Left hindlimb (tissue), 1 donor: ENCODE data around the gene CTSF.
"Not testable (repeated sequence)": the region's sequence is repeated elsewhere in the genome, so short reads cannot be mapped to it uniquely, and the experiment has no call there.

Experiments
- DNase-seq: peaks from one replicate; pipeline ENCODE4 v3.0.0-alpha.2; 2018

Gene CTSF

DNA sequence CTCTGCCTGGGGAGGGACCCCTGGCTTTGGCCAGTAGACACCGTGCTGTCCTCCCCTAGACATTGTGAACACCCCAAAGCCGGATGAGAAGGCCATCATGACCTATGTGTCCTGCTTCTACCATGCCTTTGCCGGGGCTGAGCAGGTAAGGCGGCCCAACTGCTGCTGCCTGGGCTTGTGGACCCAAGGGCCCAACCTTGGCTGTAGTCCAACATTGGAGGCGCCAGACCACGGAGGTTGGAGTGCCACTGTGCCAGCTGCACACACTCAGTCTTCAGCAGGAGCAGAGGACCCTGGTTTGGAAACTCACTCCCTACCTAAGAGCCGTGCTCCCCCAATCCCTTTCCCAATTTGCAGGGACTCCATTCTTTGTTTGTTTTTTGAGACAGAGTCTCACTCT lies 12.3 kb downstream of the CTSF start:
- no peak for DNase-seq

DNA sequence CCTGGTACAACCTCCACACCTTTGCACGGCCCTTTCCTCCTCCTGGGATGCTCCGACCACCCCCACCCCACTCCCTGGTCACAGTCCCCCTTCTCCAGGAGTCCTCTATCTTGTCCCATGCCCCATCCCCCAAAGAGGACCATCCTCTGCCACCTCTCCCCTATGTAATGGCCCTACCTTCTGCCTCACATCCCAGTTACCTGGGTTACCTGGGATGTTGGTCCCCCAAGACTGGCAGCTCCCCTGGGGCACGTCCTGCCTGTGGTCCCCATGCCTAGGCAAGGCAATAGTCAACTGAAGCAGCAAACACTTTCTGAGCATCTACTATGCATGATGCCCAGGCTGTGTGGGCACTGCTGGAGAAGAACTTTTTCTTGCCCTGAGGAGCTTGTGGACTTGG lies 13.0 kb downstream of the CTSF start:
- DNase-seq, result no peak

DNA sequence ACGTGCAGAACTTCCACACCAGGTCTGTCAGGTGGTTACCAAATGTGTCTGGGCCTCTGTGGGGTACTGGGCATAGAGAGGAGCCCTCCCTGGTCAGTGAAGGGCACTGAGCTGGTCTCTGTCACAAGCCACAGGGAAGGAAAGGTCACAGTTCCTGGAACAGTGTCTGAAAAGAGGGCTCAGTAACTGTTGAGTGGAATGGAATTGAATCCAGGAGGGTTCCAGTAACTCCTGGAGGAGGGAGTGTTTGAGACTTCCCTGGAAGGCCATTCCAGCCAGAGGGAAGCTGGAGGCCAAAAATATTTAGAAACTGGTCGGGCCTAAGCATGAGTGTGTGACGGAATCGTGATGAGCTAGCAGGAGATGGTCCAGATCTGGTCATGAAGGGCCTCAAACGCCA lies 13.8 kb downstream of the CTSF start:
- no peak for DNase-seq

DNA sequence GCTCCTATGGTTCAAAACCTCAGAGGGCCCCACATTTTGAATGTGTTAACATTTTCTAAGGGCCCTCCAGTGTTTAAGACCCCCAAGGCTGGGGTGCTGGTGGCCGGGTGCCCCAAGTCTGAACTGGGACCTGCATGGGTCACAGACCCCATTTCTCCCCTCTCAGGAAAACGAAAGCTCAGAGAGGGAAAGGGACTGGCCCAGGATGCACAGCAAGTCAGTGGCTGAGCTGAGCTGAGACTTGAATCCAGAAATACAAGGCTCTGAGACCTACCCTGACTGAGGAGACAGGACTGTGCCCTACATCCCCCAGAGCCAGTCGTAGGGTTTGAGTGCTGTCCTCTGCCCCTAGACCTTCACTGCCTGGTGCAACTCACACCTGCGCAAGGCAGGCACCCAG lies 17.5 kb downstream of the CTSF start:
- DNase-seq, result no peak

DNA sequence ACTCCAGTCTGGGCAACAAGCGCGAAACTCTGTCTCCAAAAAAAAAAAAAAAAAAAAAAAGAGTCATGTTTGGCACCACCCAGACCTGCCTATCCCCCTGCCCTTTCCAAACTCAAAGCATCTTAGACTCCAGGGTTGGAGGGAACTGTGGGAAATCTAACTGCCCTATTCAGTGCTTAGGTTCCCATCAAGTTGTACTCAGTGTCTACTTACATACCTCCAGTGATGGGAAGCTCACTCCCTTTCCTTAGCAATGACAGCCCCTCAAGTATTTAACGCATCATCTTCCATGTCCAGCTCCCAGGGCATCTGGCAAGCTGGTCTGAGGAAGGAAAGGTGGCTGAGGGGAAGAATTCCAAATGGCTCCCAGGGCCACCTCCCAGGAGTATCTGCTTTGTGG lies 18.7 kb downstream of the CTSF start:
- DNase-seq, result no peak

DNA sequence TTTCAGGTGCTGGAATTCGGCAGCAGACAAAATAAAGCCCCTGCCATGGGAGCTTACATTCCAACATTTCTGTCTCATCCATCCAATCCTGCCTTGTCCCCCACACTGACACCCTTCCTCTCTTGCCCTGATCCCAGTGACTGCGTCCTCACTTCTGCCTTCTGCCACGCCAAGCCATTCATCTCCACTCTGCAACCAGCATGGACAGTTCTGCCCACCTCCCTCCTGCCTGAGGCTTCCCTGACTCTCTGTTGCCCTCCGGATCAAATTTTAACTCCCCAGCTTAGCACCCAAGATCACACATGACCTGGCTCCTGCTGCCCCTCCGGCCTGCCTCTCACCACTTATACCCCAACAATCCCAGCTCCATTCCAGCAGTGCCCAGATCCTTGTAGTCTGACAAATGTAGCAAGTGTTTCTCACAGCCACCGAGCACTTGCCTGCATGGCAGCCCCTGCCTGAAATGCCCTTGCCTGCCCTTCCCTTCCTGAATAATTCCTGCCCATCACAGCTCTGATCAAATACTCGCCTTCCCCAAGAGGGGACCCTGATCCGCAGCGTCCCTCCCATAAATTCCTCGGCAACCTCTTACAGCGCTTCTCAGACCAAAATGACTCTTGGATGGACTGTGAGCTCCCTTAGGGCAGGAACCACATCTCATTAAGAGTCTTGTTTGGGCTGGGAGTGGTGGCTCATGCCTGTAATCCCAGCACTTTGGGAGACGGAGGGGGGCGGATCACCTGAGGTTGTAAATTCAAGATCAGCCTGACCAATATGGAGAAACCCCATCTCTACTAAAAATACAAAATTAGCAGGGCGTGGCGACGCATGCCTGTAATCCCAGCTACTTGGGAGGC lies 19.4 kb downstream of the CTSF start:
- DNase-seq, result no peak

DNA sequence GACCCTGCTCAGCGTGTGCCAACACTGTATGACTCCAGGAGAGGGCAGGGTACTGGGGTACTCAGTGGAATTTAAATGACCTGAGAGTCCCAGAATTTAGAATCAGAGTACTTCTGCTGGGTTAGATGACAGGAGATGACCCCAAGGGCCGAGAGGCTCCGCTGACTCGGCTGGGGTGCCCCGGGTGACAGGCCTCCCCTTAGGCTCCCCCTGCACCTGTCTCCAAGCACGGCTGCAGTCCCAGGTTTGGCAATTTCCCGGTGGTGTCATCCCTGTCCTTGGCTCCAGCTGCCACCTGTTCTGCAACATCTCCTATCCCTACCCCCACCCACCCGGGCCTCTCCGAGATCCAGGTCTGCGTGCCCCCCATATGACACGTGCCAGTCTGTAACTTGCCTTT lies 20.4 kb downstream of the CTSF start:
- DNase-seq, result no peak

DNA sequence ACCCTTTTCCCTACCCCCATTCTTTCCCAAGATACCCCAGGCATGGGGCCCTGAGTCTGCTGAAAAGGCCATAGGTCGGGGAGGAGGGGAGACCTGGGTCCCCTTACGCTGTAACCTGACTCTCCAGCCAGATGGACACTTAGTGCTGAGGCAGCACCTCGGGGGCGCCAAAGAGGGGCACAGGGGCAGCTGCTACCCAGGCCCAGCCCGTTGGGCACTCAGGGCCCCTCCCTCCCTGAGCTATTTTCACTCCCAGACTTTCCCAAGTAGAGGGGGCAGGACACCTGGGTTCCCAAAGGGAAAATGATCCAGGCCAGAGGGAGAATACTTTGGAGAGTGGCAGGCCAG lies 20.8 kb downstream of the CTSF start:
- no peak for DNase-seq

DNA sequence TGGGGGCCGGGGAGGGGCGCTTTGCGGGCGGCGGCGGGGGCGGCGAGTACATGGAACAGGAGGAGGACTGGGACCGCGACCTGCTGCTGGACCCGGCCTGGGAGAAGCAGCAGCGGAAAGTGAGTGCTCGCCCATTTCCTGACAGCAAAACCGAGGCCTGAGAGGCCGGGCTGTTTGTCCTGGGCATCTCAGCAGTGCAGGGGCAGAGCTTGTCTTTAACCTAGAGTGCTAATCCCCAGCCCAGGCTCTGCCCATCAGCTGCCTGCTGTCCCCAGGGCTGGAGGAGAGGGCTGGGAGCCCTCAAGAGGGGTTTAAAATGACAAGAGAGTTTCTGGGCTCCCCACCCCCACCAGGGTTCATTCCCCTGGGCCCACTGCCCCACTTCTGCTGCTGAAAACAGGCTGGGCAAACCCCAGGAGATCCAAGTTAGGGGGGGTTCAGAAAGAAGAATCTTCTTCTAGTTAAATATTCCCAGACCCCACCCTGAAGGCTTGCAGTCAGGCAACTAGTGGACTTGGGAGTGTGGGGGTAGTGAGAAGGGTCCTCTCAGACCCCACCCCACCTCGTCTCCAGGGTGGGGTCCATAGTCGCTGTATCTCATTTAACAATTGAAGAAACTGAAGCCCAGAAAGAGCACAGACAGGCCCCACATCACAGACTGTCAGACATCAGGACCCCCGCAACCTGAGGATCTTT lies 21.3 kb downstream of the CTSF start:
- DNase-seq, result no peak

DNA sequence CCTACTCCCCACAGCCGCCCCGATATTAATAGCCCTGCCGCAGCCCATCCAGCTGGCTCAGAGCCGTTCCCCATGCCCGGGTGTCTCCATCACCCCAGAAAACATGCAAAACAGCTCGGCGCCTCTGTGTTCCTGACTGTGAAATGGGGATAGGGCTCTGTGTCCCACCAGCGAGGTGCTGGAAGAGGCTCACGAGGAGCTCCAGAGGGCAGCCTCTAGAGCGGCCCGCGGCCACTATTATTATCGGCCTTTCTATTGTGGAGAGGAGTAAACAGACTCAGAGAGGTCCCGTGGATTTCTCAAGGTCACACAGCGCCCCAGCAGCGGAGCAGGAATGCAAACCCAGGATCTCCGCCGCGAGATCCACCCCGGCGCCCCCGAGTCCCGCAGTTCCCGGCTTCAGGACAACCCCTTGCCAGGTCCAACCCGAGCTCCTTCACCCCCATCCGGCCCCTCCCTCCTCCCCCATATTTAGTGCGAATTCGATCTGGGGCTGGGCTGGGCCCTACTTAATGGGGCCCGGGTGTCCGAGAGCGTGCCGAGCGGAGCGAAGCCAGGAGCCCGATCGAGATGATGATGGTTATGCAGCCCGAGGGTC lies 21.9 kb downstream of the CTSF start, which contains the start of gene ACTN3:
ACTN3 (plus strand) TSS at position 536 of the 598 bp plus-strand sequence; CDS start at position 571, 35 bp downstream.
- peak; percentile 73 for DNase-seq

DNA sequence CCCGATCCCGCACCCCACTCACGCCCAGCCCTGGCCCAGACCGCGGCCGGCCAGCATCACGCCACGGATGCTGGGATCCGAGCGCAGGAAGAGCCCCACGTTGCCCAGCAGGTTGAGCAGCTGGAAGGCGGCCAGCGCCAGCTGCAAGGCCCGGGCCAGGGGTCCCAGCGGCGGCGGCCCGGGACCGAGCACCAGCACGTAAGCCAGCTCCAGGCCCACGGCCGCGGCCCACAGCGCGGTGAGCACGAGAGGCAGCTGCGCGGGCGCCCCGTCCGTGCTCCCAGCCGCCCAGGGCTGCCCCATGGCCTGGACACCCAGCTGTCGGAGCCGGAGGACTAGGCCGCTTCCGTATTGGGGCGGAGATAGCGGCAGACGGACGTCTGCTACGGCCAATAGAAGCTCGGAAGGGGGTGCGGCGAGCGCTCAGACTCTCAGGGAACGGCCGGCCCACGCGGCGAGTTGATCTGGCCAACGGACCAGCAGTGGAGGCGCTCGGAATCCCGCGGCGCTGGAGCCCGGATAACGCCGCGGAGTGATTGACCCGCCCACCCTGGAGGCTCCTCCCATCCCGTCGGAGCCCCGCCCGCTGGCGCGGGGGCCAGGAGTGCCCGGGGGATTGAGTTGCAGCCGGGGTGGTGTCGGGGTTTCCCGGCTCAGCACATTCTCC lies 22.6 kb downstream of the CTSF start, which contains the start of gene ZDHHC24:
ZDHHC24 (minus strand) TSS at position 348 of the 667 bp plus-strand sequence; CDS start at position 303, 45 bp downstream.
- peak; percentile 95 for DNase-seq

DNA sequence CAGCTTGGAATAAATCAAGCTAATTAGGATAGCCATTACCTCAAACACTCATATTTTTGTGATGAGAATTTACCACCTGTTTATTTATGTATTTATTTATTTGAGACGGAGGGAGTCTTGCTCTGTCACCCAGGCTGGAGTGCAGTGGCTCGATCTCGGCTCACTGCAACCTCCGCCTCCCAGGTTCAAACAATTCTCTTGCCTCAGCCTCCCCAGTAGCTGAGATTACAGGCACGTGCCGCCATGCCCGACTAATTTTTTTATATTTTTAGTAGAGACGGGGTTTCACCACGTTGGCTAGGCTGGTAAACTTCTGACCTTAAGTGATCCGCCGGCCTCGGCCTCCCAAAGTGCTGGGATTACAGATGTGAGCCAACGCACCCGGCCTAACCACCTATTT lies 23.5 kb downstream of the CTSF start:
- not testable (repeated sequence) for DNase-seq

DNA sequence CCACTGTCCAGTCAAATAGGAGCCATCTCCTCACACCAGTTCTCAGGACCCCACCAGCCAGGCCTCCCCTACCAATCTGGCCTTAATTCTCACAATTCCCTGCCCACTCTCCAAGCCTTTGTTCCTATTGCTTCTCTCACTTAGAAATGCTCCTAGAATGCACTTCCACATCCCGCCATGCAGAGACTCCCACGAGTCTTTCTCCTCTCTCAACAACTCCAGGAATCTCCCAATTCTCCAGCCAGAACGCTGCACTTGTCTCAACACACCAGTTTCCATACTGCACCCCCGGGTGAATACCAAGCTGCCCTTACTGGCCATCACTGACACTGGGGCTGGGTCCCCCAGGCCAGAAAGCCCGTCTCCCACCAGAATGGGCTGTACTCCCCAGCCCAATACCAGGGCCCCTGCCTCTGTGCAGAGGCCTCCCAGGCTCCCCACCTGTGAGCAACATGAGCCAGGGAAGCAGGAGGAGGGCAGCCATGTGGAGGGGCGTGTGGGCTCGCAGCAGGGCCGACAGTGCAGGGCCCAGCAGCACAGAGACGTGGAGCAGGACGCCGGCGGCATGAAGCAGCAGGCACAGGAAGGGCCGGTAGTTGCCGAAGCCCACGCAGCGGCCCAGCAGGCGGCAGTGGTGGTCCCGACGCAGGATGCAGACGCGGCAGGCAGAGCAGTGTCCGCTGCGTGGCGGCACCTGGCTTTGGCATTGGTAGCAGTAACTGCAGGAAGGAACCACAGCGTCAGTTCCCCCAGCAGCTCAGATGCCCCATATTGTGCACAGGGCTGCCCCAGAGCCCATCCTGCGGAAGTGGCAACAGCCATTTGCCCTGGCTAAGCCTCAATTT lies 24.9 kb downstream of the CTSF start:
- DNase-seq, result peak; percentile 77

DNA sequence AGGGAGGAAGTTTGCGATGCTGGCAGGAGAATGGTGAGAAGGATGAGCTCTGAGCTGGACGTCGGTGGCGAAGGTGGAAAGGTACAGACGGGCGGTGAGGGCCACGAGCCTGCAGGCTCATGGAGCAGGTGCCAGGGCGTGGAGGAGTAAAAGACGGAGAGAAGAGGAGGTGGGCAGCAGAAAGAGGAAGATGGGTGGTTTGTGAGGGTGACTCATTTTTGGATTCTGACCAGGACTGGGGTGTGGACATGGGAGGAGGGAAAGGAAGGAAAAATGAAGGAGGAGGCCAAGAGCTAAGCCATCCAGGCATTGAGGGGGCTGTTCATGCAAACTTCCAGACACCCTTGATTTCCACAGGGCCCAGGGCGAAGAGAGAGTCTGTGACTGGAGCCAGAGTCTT lies 26.0 kb downstream of the CTSF start:
- DNase-seq, result no peak

DNA sequence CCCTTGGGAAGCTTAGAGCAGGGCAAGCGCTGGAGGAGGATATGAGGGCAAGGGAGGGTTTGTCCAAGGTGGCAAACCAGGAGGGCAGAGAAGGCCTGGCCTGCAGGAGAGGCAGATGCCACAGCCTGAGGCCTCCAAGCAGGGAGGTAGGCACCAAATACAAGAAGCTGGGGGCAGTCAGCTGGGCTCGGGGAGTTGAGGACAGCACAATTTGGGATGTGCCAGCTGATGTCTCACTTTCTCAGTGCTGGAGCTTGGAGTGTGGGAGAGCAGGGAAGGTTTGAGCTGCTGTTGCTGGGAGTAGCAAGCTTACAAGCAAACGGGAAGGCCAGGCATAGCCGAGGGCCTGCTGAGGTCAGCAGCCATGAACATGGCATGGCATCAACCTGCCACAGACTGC lies 26.5 kb downstream of the CTSF start:
- no peak for DNase-seq

DNA sequence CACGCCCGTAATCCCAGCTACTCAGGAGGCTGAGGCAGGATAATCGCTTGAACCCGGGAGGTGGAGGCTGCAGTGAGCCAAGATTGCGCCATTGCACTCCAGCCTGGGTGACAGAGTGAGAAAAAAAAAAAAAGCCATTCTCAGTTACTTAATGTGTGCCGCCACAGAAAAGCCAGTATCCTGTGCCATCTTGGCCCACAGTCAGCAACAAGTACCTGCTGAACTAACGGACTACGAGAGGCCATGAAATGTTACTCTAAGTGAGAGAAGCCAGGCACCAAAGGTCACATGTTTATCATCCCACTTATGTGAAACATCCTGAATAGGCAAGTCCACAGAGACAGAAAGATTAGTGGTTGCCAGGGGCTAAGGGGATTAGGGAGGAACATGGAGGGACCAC lies 27.8 kb downstream of the CTSF start:
- not testable (repeated sequence) for DNase-seq

DNA sequence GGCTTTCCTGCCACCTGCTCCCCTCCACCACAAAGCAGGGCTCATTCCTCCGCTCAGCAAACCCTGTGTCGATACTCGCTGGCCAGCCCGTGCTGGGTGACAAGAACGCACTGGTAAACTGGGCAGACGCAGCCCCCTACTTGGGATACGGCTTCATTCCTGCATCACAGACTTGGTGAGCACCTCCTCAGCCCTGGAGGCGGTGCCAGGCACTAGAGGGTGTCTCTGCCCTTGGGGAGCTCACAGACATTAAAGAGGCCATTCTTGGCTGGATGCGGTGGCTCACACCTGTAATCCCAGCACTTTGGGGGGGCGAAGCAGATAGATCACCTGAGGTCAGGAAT lies 28.6 kb downstream of the CTSF start:
- DNase-seq, result no peak

DNA sequence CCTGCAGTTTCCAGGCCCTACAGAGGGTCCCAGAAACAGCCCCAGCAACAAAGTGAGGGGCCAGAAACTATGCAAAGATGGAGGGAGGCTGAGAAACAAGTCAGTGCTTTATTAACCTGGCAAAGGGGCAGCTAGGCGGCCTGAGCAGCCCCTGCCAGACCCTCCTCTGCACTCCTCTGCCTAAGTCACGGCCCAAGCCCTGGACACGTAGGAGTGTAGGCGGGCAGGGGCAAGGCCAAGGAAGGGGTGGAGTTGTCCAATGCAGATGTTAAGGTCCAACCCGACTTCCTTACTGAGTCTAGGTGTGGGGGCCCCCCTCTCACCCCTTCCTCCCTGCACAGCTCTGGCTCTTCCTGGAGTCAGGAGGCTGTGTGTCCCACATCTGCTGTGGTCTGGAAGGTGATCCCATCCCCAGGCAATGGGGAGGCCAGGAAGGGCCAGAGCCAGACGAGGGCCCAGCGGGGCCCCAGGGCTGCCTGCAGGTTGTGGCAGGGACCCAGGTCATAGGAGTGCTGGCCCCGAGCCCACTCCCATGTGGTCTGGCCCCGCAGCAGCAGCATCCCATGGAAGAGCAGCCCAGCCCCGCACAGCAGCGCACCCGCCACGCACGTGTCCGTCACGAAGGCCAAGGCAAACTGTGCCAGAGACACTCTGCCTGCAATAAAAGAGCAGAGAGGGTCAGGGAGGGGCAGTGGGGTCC lies 29.1 kb downstream of the CTSF start:
- DNase-seq, result no peak

DNA sequence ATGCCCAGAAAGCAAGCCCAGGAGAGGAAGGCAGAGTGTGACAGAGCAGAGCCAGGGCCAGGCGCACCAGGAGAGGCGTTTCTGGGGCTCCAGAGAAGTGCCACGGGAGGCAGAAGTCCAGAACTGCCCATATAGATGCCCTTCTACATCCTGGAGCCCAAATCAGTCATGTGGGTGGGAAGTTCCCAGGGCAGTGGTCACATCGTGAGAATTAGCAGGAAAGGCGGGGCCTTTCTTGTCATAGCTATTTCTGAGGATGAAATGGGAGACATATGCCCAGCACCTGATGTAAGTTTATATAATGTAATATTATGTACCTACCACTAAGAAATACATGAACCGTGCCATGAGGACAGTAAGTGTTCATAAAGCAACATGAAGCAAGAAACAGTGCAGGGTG lies 35.6 kb downstream of the CTSF start:
- DNase-seq, result no peak

DNA sequence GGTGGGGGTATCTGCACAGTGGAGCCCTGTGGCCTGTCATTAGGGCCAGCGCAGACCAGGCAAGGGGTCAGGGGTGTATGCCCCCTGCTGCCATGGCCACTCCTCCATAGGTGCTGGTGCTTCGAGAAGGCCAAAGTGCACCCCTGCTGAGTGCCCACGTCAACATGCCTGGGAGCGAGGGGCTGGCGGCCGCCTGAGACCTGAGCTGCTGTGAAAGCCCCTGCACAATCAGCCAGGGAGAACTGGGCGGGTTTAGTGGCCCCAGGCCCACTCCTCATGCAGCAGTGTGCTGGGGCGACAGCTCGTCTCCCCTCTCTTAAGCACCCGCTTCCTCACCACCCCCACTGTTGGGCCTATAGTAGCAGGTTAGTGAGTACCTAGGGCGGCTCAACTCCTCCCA lies 36.6 kb downstream of the CTSF start:
- DNase-seq, result no peak

DNA sequence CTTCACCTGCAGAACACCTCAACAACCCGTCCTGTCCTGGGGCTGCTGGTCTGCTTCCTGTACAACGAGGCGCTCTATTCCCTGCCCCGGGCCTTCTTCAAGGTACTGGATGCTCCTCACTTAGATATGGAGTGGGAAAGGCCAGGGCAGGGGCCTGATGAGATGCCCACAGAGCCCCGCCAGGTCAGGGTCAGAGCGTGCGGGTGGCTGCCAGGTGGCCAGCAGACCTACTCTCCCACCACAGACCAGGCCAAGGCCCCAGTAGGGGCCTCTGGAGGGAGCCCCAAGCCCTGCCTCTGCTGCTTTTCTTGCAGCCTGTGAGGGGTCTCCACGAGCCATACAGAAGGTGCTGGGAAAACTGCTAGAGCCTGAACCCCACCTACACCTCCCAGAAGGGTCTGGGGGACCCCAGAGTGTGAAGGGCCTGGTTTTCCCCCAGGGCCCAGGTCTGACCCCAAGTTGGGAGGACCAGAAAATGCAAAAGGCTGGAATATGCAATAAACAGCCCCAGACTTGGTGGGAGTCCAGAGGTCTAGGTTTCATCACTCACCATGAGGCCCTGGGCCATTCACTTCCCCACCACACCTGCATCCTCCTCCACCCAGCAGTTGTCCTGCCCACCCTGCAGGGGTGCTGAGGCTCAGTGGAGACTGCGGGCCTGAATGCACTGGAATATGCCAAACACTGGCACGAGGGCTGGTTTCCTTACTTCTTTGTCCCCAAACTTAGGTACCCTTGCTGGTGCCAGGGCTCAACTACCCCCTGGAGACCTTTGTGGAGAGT lies 37.3 kb downstream of the CTSF start:
- DNase-seq, result no peak
